K562 (cell line): ENCODE results near the gene NDC1. TPM values are rescaled to one million over a fixed set of nuclear protein-coding genes. Genes with fewer than 3 reads are reported as not detected.

Experiments
- ATAC-seq: fragments of 200-7000 bp; cut with Tn5 transposase; 3 replicates; pipeline ENCODE4 v1.9.1; 2020; ENCODE audit warnings: moderate library complexity
- BruUV-seq: library from RNA; stranded (reverse); fragments of 400-500 nt; replicated peaks from 2 replicates; lab custom pipeline; 2021; lab: Mats Ljungman, UMichigan
- CTCF ChIA-PET: fragments of 300-600 bp; formaldehyde crosslinking; extraction: SDS; loops from one replicate; lab custom pipeline; 2021; ENCODE audit warnings: low intra/inter-chr PET ratio; lab: Yijun Ruan, JAX
- POLR2A ChIA-PET: fragments of 300-600, 350-650 bp; sonication (Branson Sonifier 250); formaldehyde crosslinking; extraction: SDS; loops from one replicate; lab custom pipeline; 2021; ENCODE audit warnings: antibody characterized with exemption, inconsistent platforms; lab: Yijun Ruan, JAX
- DNase-seq, 4 experiments: peaks; one replicate each; pipeline versions ENCODE4 v3.0.0 to v3.0.0-alpha.2; 2011 to 2018; ENCODE audit warnings: low spot score in 3 of 4, mixed read lengths in 3 of 4; ENCODE audit errors: extremely low read depth in 1 of 4
- FAIRE-seq: peaks from 2 replicates; lab custom pipeline; 2011; peaks lifted over from hg19 to GRCh38; lab: Jason Lieb, UNC
- H2AFZ ChIP-seq: 2 replicates; pipeline ENCODE4 v1.6.0; 2011; ENCODE audit warnings: low read depth, low read length, control low read depth, inconsistent platforms
- H3K27ac ChIP-seq: fragments of 200-600 bp; 3 replicates; pipeline ENCODE4 v1.8.0; 2011; ENCODE audit warnings: low read depth, mild to moderate bottlenecking, control low read depth, inconsistent platforms, low read length, moderate library complexity, mixed read lengths; ENCODE audit errors: extremely low read depth
- H3K27me3 ChIP-seq, 2 experiments: fragments of 300-600 bp in 1 of 2; 2 replicates in 1 of 2; 3 replicates in 1 of 2; pipeline versions ENCODE4 v1.6.0 to v1.8.0; 2011; ENCODE audit warnings: inconsistent platforms in 2 of 2, low read length in 2 of 2, mild to moderate bottlenecking in 1 of 2, mixed read lengths in 1 of 2, moderate library complexity in 1 of 2; ENCODE audit not compliant: control insufficient read depth in 2 of 2, insufficient read depth in 2 of 2
- H3K36me3 ChIP-seq: fragments of 300-600 bp; 3 replicates; pipeline ENCODE4 v1.8.0; 2011; ENCODE audit warnings: mild to moderate bottlenecking, low read length, inconsistent platforms; ENCODE audit not compliant: control insufficient read depth, insufficient read depth
- H3K4me1 ChIP-seq, 2 experiments: fragments of 200-600 bp in 1 of 2; replicated peaks in 1 of 2; 2 replicates in 1 of 2; 3 replicates in 1 of 2; pipeline versions ENCODE4 v1.5.1 to v1.8.0; 2011; ENCODE audit warnings: inconsistent platforms in 2 of 2, low read length in 2 of 2, mild to moderate bottlenecking in 1 of 2, mixed read lengths in 1 of 2, moderate library complexity in 1 of 2; ENCODE audit not compliant: control insufficient read depth in 2 of 2, insufficient read depth in 2 of 2
- H3K4me2 ChIP-seq: 2 replicates; pipeline ENCODE4 v1.6.1; 2011; ENCODE audit warnings: low read length, control low read depth, inconsistent platforms, mixed read lengths; ENCODE audit not compliant: insufficient read depth
- H3K4me3 ChIP-seq: fragments of 200-600 bp; sonication (generic), shearing (Covaris generic); 2 replicates; pipeline ENCODE4 v1.5.1; 2016; ENCODE audit warnings: control low read depth, inconsistent platforms
- H3K79me2 ChIP-seq: fragments of 200-600 bp; 3 replicates; pipeline ENCODE4 v1.8.0; 2011; ENCODE audit warnings: low read length, inconsistent platforms; ENCODE audit not compliant: control insufficient read depth, insufficient read depth
- H3K9ac ChIP-seq, 2 experiments: 2 replicates each; pipeline versions ENCODE4 v1.6.0 to v1.6.1; 2011; ENCODE audit warnings: low read depth in 2 of 2, low read length in 2 of 2, control low read depth in 1 of 2, inconsistent platforms in 1 of 2, mild to moderate bottlenecking in 1 of 2, mixed read lengths in 1 of 2; ENCODE audit not compliant: insufficient read depth in 1 of 2
- H3K9me1 ChIP-seq: one replicate; pipeline ENCODE4 v1.6.0; 2011; ENCODE audit warnings: inconsistent platforms, mild to moderate bottlenecking, low read length, moderate library complexity; ENCODE audit not compliant: control insufficient read depth, insufficient read depth
- H3K9me3 ChIP-seq: replicated peaks from 2 replicates; pipeline ENCODE4 v1.5.1; 2011; ENCODE audit warnings: low read depth, low read length, inconsistent platforms; ENCODE audit not compliant: control insufficient read depth, insufficient read depth
- H4K20me1 ChIP-seq: replicated peaks from 2 replicates; pipeline ENCODE4 v1.6.1; 2011; ENCODE audit warnings: low read length, inconsistent platforms, mixed read lengths; ENCODE audit not compliant: control insufficient read depth, insufficient read depth
- FIP1L1 ChIP-seq: fragments of 200-400 bp; formaldehyde crosslinking; IDR thresholded peaks from 2 replicates; pipeline ENCODE4 v1.6.1; 2018; ENCODE audit warnings: mild to moderate bottlenecking, low read depth, low read length; ENCODE audit not compliant: poor library complexity, severe bottlenecking
- HOMEZ ChIP-seq: fragments of 250-450 bp; sonication (Bioruptor Pico); IDR thresholded peaks from 2 replicates; pipeline ENCODE4 v1.4.0; 2020; ENCODE audit warnings: mild to moderate bottlenecking, moderate library complexity
- POLR2AphosphoS5 ChIP-seq: IDR thresholded peaks from 2 replicates; pipeline ENCODE4 v1.6.1; 2011; ENCODE audit warnings: mild to moderate bottlenecking, low read depth, low read length, moderate library complexity; ENCODE audit not compliant: control insufficient read depth, insufficient read depth
- SMAD3 ChIP-seq: fragments of 450-650 bp; formaldehyde crosslinking; conservative IDR thresholded peaks from 2 replicates; pipeline ENCODE4 v1.4.0; 2020; ENCODE audit warnings: mild to moderate bottlenecking
- STAG1 ChIP-seq: sonication (generic); formaldehyde crosslinking; IDR thresholded peaks from 2 replicates; pipeline ENCODE4 v1.5.0; 2020; ENCODE audit warnings: missing genetic modification reagents, borderline replicate concordance
- TAF15 ChIP-seq: fragments of 200-400 bp; formaldehyde crosslinking; IDR thresholded peaks from 2 replicates; pipeline ENCODE4 v1.6.1; 2017; ENCODE audit warnings: mild to moderate bottlenecking, low read depth, low read length, moderate library complexity
- USF2 ChIP-seq: sonication (generic); formaldehyde crosslinking; IDR thresholded peaks from 2 replicates; pipeline ENCODE4 v1.5.0; 2020; ENCODE audit warnings: missing genetic modification reagents
- ZHX1 ChIP-seq: fragments of 150-350 bp; conservative IDR thresholded peaks from 2 replicates; pipeline ENCODE4 v1.6.1; 2014; ENCODE audit warnings: low read length
- WGBS: fragments of 100-300 bp; shearing (Covaris generic); methylation state at CpG from one replicate; pipeline ENCODE4 v1.1.6; 2016; ENCODE audit warnings: low coverage, mixed read lengths; ENCODE audit not compliant: insufficient coverage; ENCODE audit errors: missing lambda C conversion rate; 5-methylcytosine and 5-hydroxymethylcytosine counted together
- in situ Hi-C: fragments of 300-500 bp; cut with MboI; formaldehyde crosslinking; loops from 4 replicates; pipeline ENCODE4 v1.15.0; 2018; ENCODE audit warnings: inconsistent platforms, mixed read lengths
- intact Hi-C: fragments of 100-400 bp; cut with micrococcal nuclease; formaldehyde crosslinking; loops from 2 replicates; pipeline ENCODE4 v1.14.2; 2022
- polyA plus RNA-seq, 8 experiments: library from polyadenylated mRNA; depleted of rRNA in 4 of 8; stranded (reverse) in 5 of 8; unstranded in 3 of 8; fragments of >200 nt; fragmentation: Nextera tagmentation in 2 of 8; fragmentation: Illumina TruSeq in 1 of 8; extraction: Ambion mirVana in 2 of 8; extraction: Trizol in 1 of 8; gene quantifications; 2 replicates each; pipeline versions ENCODE4 v1.2.1 to v1.2.3, GENCODE V29; 2011 to 2014; ENCODE audit warnings: inconsistent platforms in 1 of 8, missing spikeins in 1 of 8
- total RNA-seq, 7 experiments: library from RNA; depleted of rRNA in 6 of 7; stranded (reverse); fragments of >200 nt in 6 of 7; fragmentation: Illumina TruSeq in 2 of 7; extraction: Trizol in 2 of 7; gene quantifications; 2 replicates each; pipeline versions ENCODE4 v1.2.1 to v1.2.3, GENCODE V29; 2011 to 2021; ENCODE audit warnings: low replicate concordance in 1 of 7

The NDC1 gene
- total and polyA plus RNA-seq, 9 of the 15 experiments (the other 6 are each of a cell fraction or from before 2014, with no cell fraction given) = 26.9 to 102 (median 64.5) TPM

GRCh38 chr1:53722025-53722424 lies 116.1 kb downstream of the NDC1 start:
- BruUV-seq = no TSS peak
- WGBS = 0% methylated on average over 1 of the region's 1 CpG
- CTCF ChIA-PET = no interaction called here

GRCh38 chr1:53721088-53721487 lies 117.0 kb downstream of the NDC1 start:
- CTCF ChIA-PET = no interaction called here
- no peak for FAIRE-seq
- BruUV-seq = no TSS peak
- Histone ChIP-seq H3K27ac (no peak overlapping the region), H3K9me3 (no peaks in the 10 kb centered on the region), H3K4me3 (no peak overlapping the region), H4K20me1 (no peaks in the 10 kb centered on the region; the same call in 1 of the 2 replicates), H3K79me2 (no peaks in the 10 kb centered on the region), H3K27me3 (peaks cover 18 to 41% of the 10 kb centered on the region in 2 experiments; a peak in 4 of 5 replicates), H3K9me1 (no peaks in the 10 kb centered on the region), H2AFZ (no peak overlapping the region), H3K36me3 (no peaks in the 10 kb centered on the region), H3K4me1 (no peaks in the 10 kb centered on the region), H3K4me2 (no peak overlapping the region), H3K9ac (no peak overlapping the region)
- POLR2A ChIA-PET = interaction anchor here (0.6 kb wide), 1 partner anchor 61 kb away, joined by 3 read pairs; no protein-coding TSS in a partner anchor
- 3% methylated on average over 4 of the region's 4 CpGs for WGBS
- no peak for ATAC-seq
- in situ Hi-C loops (no loop called here), intact Hi-C loops (no loop called here)
- DNase-seq = no peak
- no peak for TF ChIP-seq POLR2AphosphoS5
- TF ChIP-seq SMAD3 (CRISPR knock-in tag) = no peak
- no peak for TF ChIP-seq HOMEZ (CRISPR knock-in tag)
- TF ChIP-seq FIP1L1 = no peak
- TF ChIP-seq ZHX1 = no peak

More at GRCh38 chr1:53722025-53722424, 116.1 kb downstream of the NDC1 start:
- H4K20me1 ChIP-seq = no peaks in the 10 kb centered on the region; the same call in 1 of the 2 replicates
- FAIRE-seq = no peak
- H3K9me3 ChIP-seq = no peaks in the 10 kb centered on the region
- H3K27me3 ChIP-seq = peaks cover 19 to 43% of the 10 kb centered on the region in 2 experiments; a peak in 4 of 5 replicates
- POLR2A ChIA-PET = no interaction called here
- ATAC-seq = no peak
- no peak overlapping the region for H3K4me3 ChIP-seq
- no peak overlapping the region for H3K27ac ChIP-seq
- no peak for DNase-seq
- H3K4me1 ChIP-seq = no peaks in the 10 kb centered on the region
- no peaks in the 10 kb centered on the region for H3K9me1 ChIP-seq
- no peak overlapping the region for H2AFZ ChIP-seq
- intact Hi-C loops = no loop called here
- H3K4me2 ChIP-seq = no peak overlapping the region
- no peaks in the 10 kb centered on the region for H3K36me3 ChIP-seq
- in situ Hi-C loops = no loop called here
- H3K79me2 ChIP-seq = no peaks in the 10 kb centered on the region
- no peak for TF ChIP-seq TAF15
- TF ChIP-seq USF2 (CRISPR knock-in tag) = no peak
- TF ChIP-seq STAG1 (CRISPR knock-in tag) = no peak
- H3K9ac ChIP-seq = no peak overlapping the region
